Heart left ventricle (tissue), 13 donors: Measurements from ENCODE around the gene CLDN7.

ENCODE experiments used
- CTCF ChIP-seq, 12 donors: fragments of 200-600 bp; sonication (generic) in 4 of 12; IDR thresholded peaks; one replicate each; pipeline versions ENCODE4 v1.5.0 to v1.8.0; 2018 to 2022; ENCODE audit warnings: antibody characterized with exemption in 12 of 12, mild to moderate bottlenecking in 5 of 12
- POLR2A ChIP-seq, 2 donors: fragments of 450-650 bp; IDR thresholded peaks; one replicate each; pipeline ENCODE4 v1.6.1; 2017; ENCODE audit warnings: antibody characterized with exemption in 2 of 2, mild to moderate bottlenecking in 2 of 2, moderate library complexity in 2 of 2
- donor health status: ischemic (EF 13 %, LVEDD 7.1; RV severe dilation, severe dysfunction).
- donor health status: DM: no; HTN: yes; CAD: no.
- donor health status: DM: no; HTN: no; CAD: no.
- donor health status: ischemic (EF 25% LVEDD 6.9; RV normal size, moderate dysfunction).
- donor health status: ischemic (EF 25% LVEDD 5.7; RV mildly dilated, moderate dysfunction).
- donor health status: ischemic (EF 35%, LVEDD 5.7; RV mildly dilated, moderate dysfunction).
- donor health status: nonischemic (EF 11% LVEDD 7.7; RV severe dilation, severe dysfunction).
- donor health status: DM: yes; HTN: yes; CAD: no.
- donor health status: PGD.
- donor health status: ischemic (EF 29% LVEDD 5.4; RV normal size, mild dysfunction).
- donor health status: nonischemic (EF 23%, LVEDD 6.1; RV moderate dilation, normal function).

GRCh38 chr17:7282752-7283321 is 20.6 kb upstream of the CLDN7 start:
- no peak for TF ChIP-seq POLR2A (IDR thresholded peaks at IDR 0.05)
- peak in 1 of 12 donors; percentile 8 for TF ChIP-seq CTCF (IDR thresholded peaks at IDR 0.05)
